RCC 7860 (cell line): ENCODE results near the gene SPHK2.
A peak's percentile ranks its signal among the peaks of the same experiment; 100 is the strongest.

Experiments used
- DNase-seq: peaks from one replicate; pipeline ENCODE4 v3.0.0-alpha.2; 2015; ENCODE audit warnings: low spot score
- FAIRE-seq: peaks from 2 replicates; lab custom pipeline; 2012; peaks lifted over from hg19 to GRCh38; lab: Jason Lieb, UNC

Gene SPHK2

GRCh38 chr19:48635966-48636858, 16.9 kb downstream of the SPHK2 start:
- no peak for DNase-seq
- FAIRE-seq: no peak

DNA sequence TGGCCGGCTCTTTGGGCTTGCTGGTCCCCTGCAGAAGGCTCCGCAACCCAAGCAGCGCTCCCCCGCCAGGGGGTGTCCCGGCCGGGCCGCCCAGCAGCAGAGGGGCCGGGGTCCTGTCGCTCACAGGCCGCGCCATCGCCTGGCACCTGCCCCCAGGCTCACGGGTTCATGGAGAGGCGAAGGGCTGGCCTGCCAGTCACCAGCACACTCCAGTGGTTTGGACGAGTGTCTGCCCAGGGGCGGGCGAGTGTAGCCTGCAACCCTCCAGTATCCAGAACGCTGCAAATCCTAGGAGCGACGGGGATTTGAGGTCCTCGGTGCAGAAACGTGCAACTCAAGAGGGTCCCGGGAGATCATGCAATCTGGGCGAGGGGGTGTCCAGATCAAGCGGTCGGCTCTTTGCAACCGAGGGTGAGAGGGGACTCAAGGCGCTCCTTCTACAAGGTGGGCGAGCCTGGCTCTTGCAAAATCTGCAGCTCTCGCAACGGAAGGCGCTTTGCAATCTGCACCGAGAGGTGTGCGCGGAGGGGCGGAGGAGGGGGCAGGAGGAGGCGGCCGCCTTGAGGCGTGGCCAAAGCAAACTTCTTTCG, 17.6 kb downstream of the SPHK2 start, which contains the start of gene DBP:
Gene DBP, minus strand, starts transcription at position 521 of the 590 bp plus-strand sequence. Its CDS starts 385 bp downstream, at position 136.
- DNase-seq (no peak), FAIRE-seq (no peak)

DNA sequence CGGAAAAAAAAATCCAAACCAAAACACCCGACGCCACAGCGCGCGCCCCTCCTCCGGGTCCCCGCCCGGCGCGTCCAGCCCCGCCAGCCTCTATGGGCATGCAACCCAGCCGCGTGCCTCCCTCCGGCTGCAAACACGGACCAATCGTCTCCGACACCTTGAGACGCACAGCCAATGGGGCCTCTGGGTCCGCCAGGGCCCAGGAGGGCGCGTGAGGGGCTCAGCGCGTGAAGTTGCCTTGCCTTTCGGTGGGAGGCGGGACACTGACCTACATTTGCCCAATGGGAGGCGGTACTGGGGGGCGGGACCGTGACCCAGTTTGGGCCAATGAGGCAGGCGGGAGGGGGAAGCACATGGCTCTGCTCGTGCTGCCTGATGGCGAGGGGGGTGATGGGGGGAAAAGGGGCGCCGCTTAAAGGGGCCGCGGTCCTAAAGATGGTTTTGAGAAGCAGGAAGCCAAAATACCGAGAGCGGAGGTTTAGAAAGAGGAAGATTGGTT, 18.2 kb downstream of the SPHK2 start:
- DNase-seq (peak; percentile 55), FAIRE-seq (no peak)

DNA sequence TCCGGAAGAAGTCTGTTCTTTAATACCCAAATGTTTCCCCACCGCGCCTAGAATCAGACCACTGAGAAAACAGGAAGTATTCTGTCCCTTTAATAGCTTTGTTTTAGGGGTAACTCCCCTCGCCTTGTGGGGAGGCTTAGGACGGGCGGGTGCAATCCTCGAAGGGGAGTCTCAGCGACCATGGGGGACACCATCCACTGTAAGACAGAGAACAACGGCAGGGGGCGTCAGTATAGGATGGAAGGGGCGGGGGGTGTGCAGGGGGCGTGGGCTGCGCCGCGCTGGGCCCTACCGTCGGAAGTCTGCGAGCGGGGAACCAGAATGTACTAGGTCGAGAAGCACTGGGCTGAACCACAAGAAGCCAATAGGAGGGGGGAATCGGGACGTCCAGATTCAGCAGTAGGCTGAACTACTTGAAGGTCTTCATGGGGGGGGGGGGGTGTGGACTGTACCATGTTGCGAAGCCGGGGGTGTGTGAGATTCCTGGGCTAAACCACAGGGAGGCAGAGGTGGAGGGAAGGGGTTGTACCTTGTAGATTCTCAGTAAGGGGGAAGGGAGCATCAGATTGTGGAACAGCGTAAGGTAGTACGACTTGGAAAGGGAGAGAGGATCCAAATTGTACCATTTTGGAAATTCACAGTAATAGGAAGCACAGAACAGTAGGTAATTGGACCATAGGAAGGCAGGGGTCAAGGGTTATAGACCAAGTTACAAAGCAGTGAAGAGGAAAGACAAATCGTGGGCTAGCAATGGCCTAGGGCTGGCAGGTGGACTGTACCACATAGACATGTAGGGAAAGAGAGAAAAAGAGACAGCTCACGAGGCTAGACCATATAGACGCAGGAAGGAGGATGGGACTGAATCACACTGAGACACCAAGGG, 18.9 kb downstream of the SPHK2 start:
- FAIRE-seq: no peak
- DNase-seq: no peak

DNA sequence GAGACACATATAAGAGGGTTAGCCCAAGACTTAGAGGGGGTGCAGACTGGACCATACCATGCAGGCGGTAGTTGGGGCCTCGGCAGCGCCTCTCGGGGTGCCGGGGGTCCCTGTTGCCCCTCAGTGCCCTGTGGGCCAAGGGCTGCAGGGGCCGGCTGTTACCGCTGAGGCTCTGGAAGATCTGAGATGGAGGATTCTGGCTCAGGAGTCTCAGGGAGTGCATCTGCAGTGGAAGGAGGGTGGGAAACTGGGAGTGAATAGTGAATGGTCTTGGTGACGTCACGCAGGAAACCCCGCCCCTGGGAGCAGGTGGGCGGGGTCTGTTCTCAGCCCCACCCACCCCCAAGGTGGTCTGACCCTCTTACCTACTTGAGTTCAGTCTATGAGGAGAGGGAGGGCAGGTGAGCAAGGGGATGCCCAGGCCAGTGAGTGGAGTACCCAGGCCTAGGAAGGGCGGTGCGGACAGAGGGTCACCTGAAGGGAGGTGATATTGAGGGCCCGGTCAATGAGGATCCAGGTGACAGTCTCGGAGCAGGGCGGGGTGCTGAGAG, 19.6 kb downstream of the SPHK2 start:
- DNase-seq (no peak), FAIRE-seq (no peak)

GRCh38 chr19:48639483-48640375, 20.4 kb downstream of the SPHK2 start:
- FAIRE-seq: no peak

GRCh38 chr19:48641850-48642249, 22.5 kb downstream of the SPHK2 start:
- FAIRE-seq (no peak), DNase-seq (no peak)

More at GRCh38 chr19:48639483-48640375, 20.4 kb downstream of the SPHK2 start:
- DNase-seq: no peak

DNA sequence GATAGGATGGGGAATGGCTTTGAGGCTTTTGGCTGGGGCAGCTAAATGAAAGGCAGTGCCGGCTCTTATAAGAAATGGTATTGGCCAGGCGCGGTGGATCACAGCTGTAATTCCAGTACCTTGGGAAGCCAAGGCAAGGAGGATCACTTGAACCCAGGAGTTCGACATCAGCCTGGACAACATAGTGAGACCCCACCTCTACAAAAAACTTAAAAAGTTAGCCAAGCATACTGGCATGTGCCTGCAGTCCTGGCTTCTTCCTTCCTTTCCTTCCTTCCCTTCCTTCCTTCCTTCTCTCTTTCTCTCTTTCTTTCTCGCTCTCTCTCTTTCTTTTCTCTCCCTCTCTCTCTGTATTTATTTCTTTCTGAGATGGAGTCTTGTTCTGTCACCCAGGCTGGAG, 23.6 kb downstream of the SPHK2 start:
- DNase-seq (no peak), FAIRE-seq (no peak)

DNA sequence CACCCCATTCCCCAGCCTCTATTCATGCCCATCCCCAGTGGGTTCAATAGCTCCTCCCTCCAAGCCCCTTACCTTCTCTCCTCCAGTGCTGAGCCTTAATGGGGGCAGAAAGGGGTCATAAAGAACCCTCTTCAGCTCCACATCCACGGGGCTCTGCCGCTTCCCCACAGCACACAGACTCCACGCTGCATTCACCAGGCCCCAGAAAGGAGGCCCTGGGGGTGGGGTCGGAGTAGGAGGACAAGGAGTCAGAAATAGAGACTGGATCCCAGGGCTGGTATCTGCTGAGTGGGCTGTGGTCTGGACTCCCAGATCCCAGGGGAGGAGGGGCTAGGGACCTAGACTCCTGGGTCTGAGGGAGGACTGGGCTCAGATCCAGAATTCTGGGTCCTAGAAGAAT, 25.0 kb downstream of the SPHK2 start:
- no peak for FAIRE-seq

GRCh38 chr19:48644839-48645619, 25.7 kb downstream of the SPHK2 start:
- DNase-seq: peak; percentile 23
- no peak for FAIRE-seq

More for the DNA sequence above, 25.0 kb downstream of the SPHK2 start:
- no peak for DNase-seq

DNA sequence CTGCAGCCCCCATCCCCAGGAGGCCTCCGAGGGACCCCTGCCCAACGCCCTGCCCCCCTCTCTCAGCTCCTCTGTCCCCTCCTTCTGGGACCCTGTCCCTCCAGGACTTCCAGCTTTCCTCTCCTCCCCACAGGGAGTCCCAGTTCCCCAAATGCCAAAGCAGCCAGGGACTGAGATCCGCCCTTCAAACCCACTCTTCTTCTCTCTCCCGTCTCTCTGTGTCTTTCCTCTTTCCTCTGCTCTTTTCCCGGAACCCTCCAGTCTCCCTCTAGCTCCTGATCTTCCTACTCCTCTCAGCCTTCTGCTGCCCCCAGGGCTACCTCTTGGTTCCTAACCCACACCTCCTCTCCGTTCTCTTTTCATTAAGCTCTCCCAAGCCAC, 26.3 kb downstream of the SPHK2 start:
- DNase-seq: no peak

GRCh38 chr19:48646001-48646721, 26.9 kb downstream of the SPHK2 start, which contains the start of gene CA11:
TSS of gene CA11 (minus strand) at chr19:48646187. CDS start at chr19:48645632, 555 bp downstream.
- FAIRE-seq: no peak

More for the DNA sequence above, 26.3 kb downstream of the SPHK2 start:
- FAIRE-seq: no peak

DNA sequence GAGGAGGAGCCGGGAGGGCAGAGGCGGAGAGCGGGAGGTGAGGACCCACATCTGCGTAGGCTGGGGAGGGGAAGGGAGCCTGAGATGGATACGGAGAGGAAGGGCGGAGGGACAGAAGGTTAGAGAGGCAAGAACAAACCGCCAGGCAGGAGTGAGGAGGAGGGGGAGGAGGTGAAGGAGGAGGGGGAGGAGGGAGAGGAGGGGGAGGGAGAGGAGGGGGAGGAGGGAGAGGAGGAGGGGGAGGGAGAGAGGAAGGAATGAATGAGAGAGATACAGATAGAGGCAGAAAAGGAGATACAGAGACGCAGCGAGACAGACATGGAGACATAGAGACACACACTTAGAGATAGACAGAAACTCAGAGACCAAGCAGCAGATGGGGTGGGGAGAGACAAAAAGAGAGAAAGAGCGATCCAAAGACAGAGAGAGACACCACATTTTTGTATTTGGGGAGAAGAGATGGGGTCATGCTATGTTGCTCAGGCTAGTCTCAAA, 27.5 kb downstream of the SPHK2 start:
- DNase-seq (no peak), FAIRE-seq (no peak)

More at GRCh38 chr19:48646001-48646721, 26.9 kb downstream of the SPHK2 start, which contains the start of gene CA11:
- DNase-seq: peak; percentile 16

- no peak for DNase-seq
- FAIRE-seq: no peak
Measured at GRCh38 chr19:48648134-48648533, 28.8 kb downstream of the SPHK2 start.

- FAIRE-seq: no peak
- no peak for DNase-seq
Measured at GRCh38 chr19:48650974-48651682, 31.8 kb downstream of the SPHK2 start.

GRCh38 chr19:48651683-48652048, 32.4 kb downstream of the SPHK2 start:
- DNase-seq (no peak), FAIRE-seq (no peak)
